BJ (cell line): Measurements from ENCODE around the gene KCNJ3. TPM values are rescaled to one million over a fixed set of nuclear protein-coding genes. Genes with fewer than 3 reads are reported as not detected.

Experiments used
- CTCF ChIA-PET: fragments of 350-600 bp; formaldehyde crosslinking; extraction: SDS; loops from one replicate; lab custom pipeline; 2021; ENCODE audit warnings: antibody characterized with exemption, inconsistent platforms; lab: Yijun Ruan, JAX
- POLR2A ChIA-PET: fragments of 300-600 bp; sonication (Branson Sonifier 250); formaldehyde crosslinking; extraction: SDS; loops from one replicate; lab custom pipeline; 2021; ENCODE audit warnings: antibody characterized with exemption; lab: Charles Lee
- DNase-seq: peaks from one replicate; pipeline ENCODE4 v3.0.0-alpha.2; 2011; ENCODE audit warnings: low read depth
- H3K27me3 ChIP-seq: 2 replicates; pipeline ENCODE4 v1.6.0; 2011; ENCODE audit warnings: low read length; ENCODE audit not compliant: control insufficient read depth, insufficient read depth
- H3K36me3 ChIP-seq: 2 replicates; pipeline ENCODE4 v1.5.1; 2011; ENCODE audit warnings: low read length; ENCODE audit not compliant: control insufficient read depth, insufficient read depth
- H3K4me3 ChIP-seq: 2 replicates; pipeline ENCODE4 v1.5.1; 2011; ENCODE audit warnings: low read depth, mild to moderate bottlenecking, control low read depth, low read length
- polyA plus RNA-seq: library from polyadenylated mRNA; depleted of rRNA; stranded (reverse); fragments of >200 nt; gene quantifications from 2 replicates; pipeline ENCODE4 v1.2.3, GENCODE V29; 2011
- TF ChIP-seq, protein P1 (sequence below): IDR thresholded peaks from 2 replicates; pipeline ENCODE4 v1.5.1; 2011; ENCODE audit warnings: low read depth, mild to moderate bottlenecking, control low read depth, inconsistent platforms, low read length, moderate library complexity; ENCODE audit not compliant: insufficient read depth

The KCNJ3 gene
- polyA plus RNA-seq, 1 experiment: 3.2 TPM

DNA sequence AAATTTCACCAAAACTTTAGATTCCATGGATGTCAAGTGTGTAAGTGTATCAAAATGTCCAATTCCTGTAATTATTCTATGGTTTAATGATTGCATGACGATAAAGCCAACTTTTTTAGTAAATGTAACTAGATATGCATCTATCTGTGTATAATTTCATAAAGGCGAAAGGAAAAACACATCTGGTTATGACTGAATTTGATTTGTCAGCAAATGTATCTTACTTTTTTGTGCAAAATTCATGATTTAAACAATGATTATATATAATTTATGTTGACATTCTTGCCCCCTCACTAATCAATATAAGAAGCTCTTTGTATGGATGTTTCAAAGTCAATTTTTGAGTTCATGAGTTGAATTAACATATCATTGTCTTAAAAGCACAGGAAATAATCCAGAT, 138.5 kb downstream of the KCNJ3 start:
- no peak for DNase-seq
- TF ChIP-seq, protein P1, sequence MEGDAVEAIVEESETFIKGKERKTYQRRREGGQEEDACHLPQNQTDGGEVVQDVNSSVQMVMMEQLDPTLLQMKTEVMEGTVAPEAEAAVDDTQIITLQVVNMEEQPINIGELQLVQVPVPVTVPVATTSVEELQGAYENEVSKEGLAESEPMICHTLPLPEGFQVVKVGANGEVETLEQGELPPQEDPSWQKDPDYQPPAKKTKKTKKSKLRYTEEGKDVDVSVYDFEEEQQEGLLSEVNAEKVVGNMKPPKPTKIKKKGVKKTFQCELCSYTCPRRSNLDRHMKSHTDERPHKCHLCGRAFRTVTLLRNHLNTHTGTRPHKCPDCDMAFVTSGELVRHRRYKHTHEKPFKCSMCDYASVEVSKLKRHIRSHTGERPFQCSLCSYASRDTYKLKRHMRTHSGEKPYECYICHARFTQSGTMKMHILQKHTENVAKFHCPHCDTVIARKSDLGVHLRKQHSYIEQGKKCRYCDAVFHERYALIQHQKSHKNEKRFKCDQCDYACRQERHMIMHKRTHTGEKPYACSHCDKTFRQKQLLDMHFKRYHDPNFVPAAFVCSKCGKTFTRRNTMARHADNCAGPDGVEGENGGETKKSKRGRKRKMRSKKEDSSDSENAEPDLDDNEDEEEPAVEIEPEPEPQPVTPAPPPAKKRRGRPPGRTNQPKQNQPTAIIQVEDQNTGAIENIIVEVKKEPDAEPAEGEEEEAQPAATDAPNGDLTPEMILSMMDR: no peak
- ChIA-PET CTCF (no interaction called here), POLR2A (no interaction called here)
- no peaks in the 10 kb centered on the region for H3K27me3 ChIP-seq
- H3K4me3 ChIP-seq: no peak overlapping the region
- no peaks in the 10 kb centered on the region for H3K36me3 ChIP-seq

DNA sequence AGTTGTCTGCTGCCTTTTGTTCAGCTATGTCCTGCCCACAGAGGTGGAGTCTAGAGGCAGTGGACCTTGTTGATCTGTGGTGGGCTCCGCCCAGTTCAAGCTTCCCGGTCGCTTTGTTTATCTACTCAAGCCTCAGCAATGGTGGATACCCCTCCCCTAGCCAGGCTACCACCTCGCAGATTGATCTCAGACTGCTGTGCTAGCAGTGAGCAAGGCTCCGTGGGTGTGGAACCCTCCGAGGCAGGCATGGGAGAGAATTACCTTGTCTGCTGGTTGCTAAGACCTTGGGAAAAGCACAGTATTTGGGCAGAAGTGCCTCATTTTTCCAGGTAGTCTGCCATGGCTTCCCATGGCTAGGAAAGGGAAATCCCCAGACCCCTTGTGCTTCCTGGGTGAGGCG, 146.0 kb downstream of the KCNJ3 start:
- POLR2A ChIA-PET: no interaction called here
- DNase-seq: no peak
- TF ChIP-seq, protein P1: no peak
- no peak overlapping the region for H3K4me3 ChIP-seq
- H3K27me3 ChIP-seq: no peaks in the 10 kb centered on the region
- H3K36me3 ChIP-seq: no peaks in the 10 kb centered on the region
- CTCF ChIA-PET: no interaction called here

DNA sequence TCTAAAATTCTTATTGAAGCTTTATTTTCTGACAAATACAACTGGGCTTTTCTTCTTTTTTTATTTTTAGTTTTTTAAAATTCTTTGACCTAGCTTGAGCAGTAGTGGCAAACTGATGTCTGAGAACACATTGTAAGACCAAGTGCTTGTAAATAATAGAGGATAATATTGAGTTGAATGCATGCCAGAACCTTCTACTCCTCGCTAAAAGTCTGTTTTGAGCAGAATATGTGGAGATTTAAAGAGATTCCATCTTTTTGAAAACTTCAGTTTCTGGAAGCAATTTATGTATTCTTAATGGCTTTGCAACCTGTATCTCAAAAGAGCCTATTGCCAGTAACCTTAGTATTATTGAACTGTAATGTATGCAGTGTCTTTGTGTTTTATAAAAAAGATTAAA, 148.3 kb downstream of the KCNJ3 start:
- H3K4me3 ChIP-seq: no peak overlapping the region
- H3K36me3 ChIP-seq: no peaks in the 10 kb centered on the region
- ChIA-PET POLR2A (no interaction called here), CTCF (interaction anchor here (0.7 kb wide), 1 partner anchor 15 kb away, joined by 3 read pairs; no protein-coding TSS in a partner anchor)
- H3K27me3 ChIP-seq: no peaks in the 10 kb centered on the region
- DNase-seq: no peak
- TF ChIP-seq, protein P1: no peak

DNA sequence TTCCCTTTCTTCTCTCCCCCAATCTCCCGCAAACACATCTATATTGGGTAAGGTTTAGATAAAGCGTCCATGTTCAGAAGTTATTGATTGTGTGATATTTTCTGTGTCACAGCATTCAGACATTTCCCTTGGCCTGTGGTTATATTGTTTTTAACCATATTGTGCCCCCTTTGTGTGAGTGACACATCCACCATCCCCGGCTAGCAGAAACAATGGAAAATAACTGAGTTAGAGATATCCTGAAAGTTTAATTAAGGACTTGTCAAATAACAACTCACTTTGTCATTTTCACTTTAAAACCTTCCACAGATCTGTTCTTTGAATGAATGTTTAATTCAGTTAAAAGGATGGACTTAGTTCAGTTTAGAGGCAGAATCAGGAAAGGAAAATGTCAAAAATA, 151.0 kb downstream of the KCNJ3 start:
- Histone ChIP-seq H3K36me3 (no peaks in the 10 kb centered on the region), H3K4me3 (no peak overlapping the region), H3K27me3 (no peaks in the 10 kb centered on the region)
- ChIA-PET CTCF (no interaction called here), POLR2A (no interaction called here)
- TF ChIP-seq, protein P1: no peak
- DNase-seq: no peak

DNA sequence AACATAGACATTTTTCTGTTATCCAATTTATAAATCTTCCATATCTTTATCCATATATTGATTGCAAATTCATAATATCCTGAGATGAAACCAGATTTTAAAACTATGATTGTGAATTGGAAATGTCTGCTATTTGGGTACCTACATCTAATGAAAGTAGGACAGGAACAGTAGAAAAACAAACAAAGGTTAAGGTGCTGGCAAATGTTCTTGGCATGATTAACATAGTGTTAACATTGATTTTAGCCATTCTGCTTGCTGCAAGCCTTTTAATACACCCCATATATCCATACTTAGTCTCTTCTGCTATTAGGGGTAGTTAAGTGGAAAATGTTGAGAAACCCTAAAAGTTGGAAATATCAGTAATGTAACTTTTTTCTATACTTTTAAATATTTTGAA, 152.0 kb downstream of the KCNJ3 start:
- CTCF ChIA-PET: interaction anchor here (0.6 kb wide), 1 partner anchor 84 kb away, joined by 3 read pairs; no protein-coding TSS in a partner anchor
- DNase-seq: no peak
- POLR2A ChIA-PET: no interaction called here
- Histone ChIP-seq H3K4me3 (no peak overlapping the region), H3K36me3 (no peaks in the 10 kb centered on the region), H3K27me3 (no peaks in the 10 kb centered on the region)
- TF ChIP-seq, protein P1: no peak
